DOHH2 (cell line): ENCODE data around the gene OR3A2.

Experiments
- CTCF ChIP-seq: fragments of 200-600 bp; sonication (generic); IDR thresholded peaks from one replicate; pipeline ENCODE4 v1.5.1; 2014; ENCODE audit warnings: antibody characterized with exemption, mild to moderate bottlenecking, low read depth, low read length; ENCODE audit not compliant: poor library complexity, severe bottlenecking
- EZH2phosphoT487 ChIP-seq: fragments of 200-600 bp; sonication (generic); IDR thresholded peaks from 2 replicates; pipeline ENCODE4 v1.6.1; 2017; ENCODE audit warnings: borderline replicate concordance, mild to moderate bottlenecking, antibody characterized with exemption, low read length, moderate library complexity, mixed read lengths

- TF ChIP-seq CTCF (no peak), EZH2phosphoT487 (no peak)
These were observed 32.1 kb upstream of the OR3A2 start for GRCh38 chr17:3418222-3418621.
